Coronary artery (tissue), 2 donors: ENCODE data around the gene JARID2.
A peak's percentile ranks its signal among the peaks of the same experiment; 100 is the strongest.

Experiments used
- DNase-seq: peaks from one replicate; pipeline ENCODE4 v3.0.0-alpha.2; 2017; ENCODE audit warnings: low spot score
- H3K27ac ChIP-seq, 2 donors: fragments of 200-600 bp; sonication (generic); one replicate each; pipeline ENCODE4 v1.5.1; 2016 to 2019
- H3K4me3 ChIP-seq: fragments of 200-600 bp; sonication (generic); 2 replicates; pipeline ENCODE4 v1.5.1; 2016; ENCODE audit warnings: mild to moderate bottlenecking, moderate library complexity
- CTCF ChIP-seq: fragments of 200-600 bp; sonication (generic); IDR thresholded peaks from one replicate; pipeline ENCODE4 v1.5.1; 2019; ENCODE audit warnings: antibody characterized with exemption

The JARID2 gene

GRCh38 chr6:15476631-15477380 is 230.9 kb downstream of the JARID2 start:
- no peak for TF ChIP-seq CTCF
- DNase-seq, result no peak
- H3K27ac ChIP-seq, result peak overlapping the region; percentile 58 to 70

GRCh38 chr6:15477746-15478145 is 231.9 kb downstream of the JARID2 start:
- TF ChIP-seq CTCF, result no peak
- Histone ChIP-seq H3K4me3 (no peak overlapping the region), H3K27ac (no peak overlapping the region)
- no peak for DNase-seq

More at GRCh38 chr6:15476631-15477380, 230.9 kb downstream of the JARID2 start:
- no peak overlapping the region for H3K4me3 ChIP-seq

- DNase-seq, result no peak
- Histone ChIP-seq H3K4me3 (no peak overlapping the region), H3K27ac (no peak overlapping the region)
- no peak for TF ChIP-seq CTCF
Observed at GRCh38 chr6:15479761-15480160, 233.9 kb downstream of the JARID2 start.

- DNase-seq, result no peak
- no peak overlapping the region for H3K27ac ChIP-seq
- no peak overlapping the region for H3K4me3 ChIP-seq
- no peak for TF ChIP-seq CTCF
Observed at GRCh38 chr6:15480525-15480924, 234.7 kb downstream of the JARID2 start.

- TF ChIP-seq CTCF, result no peak
- Histone ChIP-seq H3K4me3 (no peak overlapping the region), H3K27ac (no peak overlapping the region)
- DNase-seq, result no peak
Observed at GRCh38 chr6:15481390-15482291, 235.8 kb downstream of the JARID2 start.

GRCh38 chr6:15483060-15483459 is 237.2 kb downstream of the JARID2 start:
- no peak overlapping the region for H3K27ac ChIP-seq
- no peak for TF ChIP-seq CTCF
- H3K4me3 ChIP-seq, result no peak overlapping the region
- DNase-seq, result no peak
